HUES48 (cell line): Measurements from ENCODE around the gene PILRA.
A peak's percentile ranks its signal among the peaks of the same experiment; 100 is the strongest.
"Not testable (repeated sequence)": the region's sequence is repeated elsewhere in the genome, so short reads cannot be mapped to it uniquely, and the experiment has no call there.

ENCODE experiments used
- H3K27ac ChIP-seq: one replicate; pipeline ENCODE4 v1.7.0; 2013; ENCODE audit warnings: low read depth, low read length, inconsistent platforms
- H3K27me3 ChIP-seq: 2 replicates; pipeline ENCODE4 v1.6.1; 2013; ENCODE audit warnings: mild to moderate bottlenecking, low read length; ENCODE audit not compliant: control insufficient read depth, insufficient read depth
- H3K36me3 ChIP-seq: 2 replicates; pipeline ENCODE4 v1.6.1; 2013; ENCODE audit warnings: low read length; ENCODE audit not compliant: control insufficient read depth, insufficient read depth
- H3K4me1 ChIP-seq: 2 replicates; pipeline ENCODE4 v1.6.1; 2013; ENCODE audit warnings: mild to moderate bottlenecking, low read length; ENCODE audit not compliant: control insufficient read depth, insufficient read depth
- H3K4me3 ChIP-seq: 2 replicates; pipeline ENCODE4 v1.5.1; 2013; ENCODE audit warnings: mild to moderate bottlenecking, low read depth, low read length
- H3K9ac ChIP-seq: 2 replicates; pipeline ENCODE4 v1.6.1; 2013; ENCODE audit warnings: mild to moderate bottlenecking, low read depth, low read length, moderate library complexity
- H3K9me3 ChIP-seq: 2 replicates; pipeline ENCODE4 v1.6.1; 2013; ENCODE audit warnings: low read length; ENCODE audit not compliant: control insufficient read depth, insufficient read depth

PILRA gene

DNA sequence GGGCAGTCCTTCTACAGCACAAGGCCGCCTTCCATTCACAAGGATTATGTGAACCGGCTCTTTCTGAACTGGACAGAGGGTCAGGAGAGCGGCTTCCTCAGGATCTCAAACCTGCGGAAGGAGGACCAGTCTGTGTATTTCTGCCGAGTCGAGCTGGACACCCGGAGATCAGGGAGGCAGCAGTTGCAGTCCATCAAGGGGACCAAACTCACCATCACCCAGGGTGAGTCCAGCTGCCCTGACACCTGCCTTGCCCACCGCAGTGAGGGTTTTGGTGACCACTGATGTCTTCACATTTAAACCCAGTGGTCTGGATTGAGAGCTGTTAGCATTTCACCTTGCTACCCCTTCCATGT is 14.5 kb upstream of the PILRA start:
- Histone ChIP-seq H3K4me1 (no peaks in the 10 kb centered on the region), H3K36me3 (peaks cover 94% of the 10 kb centered on the region), H3K9ac (no peak overlapping the region), H3K27ac (no peak overlapping the region), H3K27me3 (no peaks in the 10 kb centered on the region), H3K9me3 (no peaks in the 10 kb centered on the region), H3K4me3 (no peak overlapping the region)

- peaks cover 88% of the 10 kb centered on the region for H3K36me3 ChIP-seq
- H3K9me3 ChIP-seq, result no peaks in the 10 kb centered on the region
- H3K4me3 ChIP-seq, result no peak overlapping the region
- no peaks in the 10 kb centered on the region for H3K27me3 ChIP-seq
- no peak overlapping the region for H3K27ac ChIP-seq
- H3K9ac ChIP-seq, result no peak overlapping the region
- no peaks in the 10 kb centered on the region for H3K4me1 ChIP-seq
Measured at GRCh38 chr7:100360135-100360854, 13.0 kb upstream of the PILRA start.

DNA sequence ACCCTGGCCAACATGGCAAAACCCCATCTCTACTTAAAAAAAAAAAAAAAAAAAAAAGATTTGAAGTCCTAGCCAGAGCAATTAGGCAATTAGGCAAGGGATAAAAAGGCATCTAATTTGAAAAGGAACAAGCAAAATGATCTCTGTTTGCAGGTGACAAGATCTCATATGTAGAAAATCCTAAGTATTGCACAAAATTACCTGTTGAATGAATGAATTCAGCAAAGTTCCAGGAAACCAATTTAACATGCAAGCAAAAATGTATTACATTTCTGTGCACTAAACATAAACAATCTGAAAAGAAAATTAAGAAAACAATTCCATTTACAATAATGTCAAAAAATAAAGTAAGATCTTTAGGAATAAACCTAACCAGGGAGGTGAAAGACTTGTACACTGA is 10.2 kb upstream of the PILRA start:
- no peak overlapping the region for H3K9ac ChIP-seq
- H3K27ac ChIP-seq, result no peak overlapping the region
- no peak overlapping the region for H3K4me3 ChIP-seq
- H3K9me3 ChIP-seq, result no peaks in the 10 kb centered on the region
- no peaks in the 10 kb centered on the region for H3K4me1 ChIP-seq
- no peaks in the 10 kb centered on the region for H3K27me3 ChIP-seq
- peaks cover 60% of the 10 kb centered on the region for H3K36me3 ChIP-seq

- not testable (repeated sequence) for H3K27me3 ChIP-seq, H3K27ac ChIP-seq, H3K4me1 ChIP-seq, H3K4me3 ChIP-seq, H3K9ac ChIP-seq, H3K9me3 ChIP-seq
- H3K36me3 ChIP-seq, result peaks cover 59% of the 10 kb centered on the region
Measured at GRCh38 chr7:100363797-100364196, 9.5 kb upstream of the PILRA start.

- H3K9ac ChIP-seq, result no peak overlapping the region
- H3K27me3 ChIP-seq, result no peaks in the 10 kb centered on the region
- no peaks in the 10 kb centered on the region for H3K4me1 ChIP-seq
- H3K27ac ChIP-seq, result no peak overlapping the region
- peaks cover 53% of the 10 kb centered on the region for H3K36me3 ChIP-seq
- no peak overlapping the region for H3K4me3 ChIP-seq
- H3K9me3 ChIP-seq, result no peaks in the 10 kb centered on the region
Measured at GRCh38 chr7:100364480-100364879, 8.8 kb upstream of the PILRA start.

DNA sequence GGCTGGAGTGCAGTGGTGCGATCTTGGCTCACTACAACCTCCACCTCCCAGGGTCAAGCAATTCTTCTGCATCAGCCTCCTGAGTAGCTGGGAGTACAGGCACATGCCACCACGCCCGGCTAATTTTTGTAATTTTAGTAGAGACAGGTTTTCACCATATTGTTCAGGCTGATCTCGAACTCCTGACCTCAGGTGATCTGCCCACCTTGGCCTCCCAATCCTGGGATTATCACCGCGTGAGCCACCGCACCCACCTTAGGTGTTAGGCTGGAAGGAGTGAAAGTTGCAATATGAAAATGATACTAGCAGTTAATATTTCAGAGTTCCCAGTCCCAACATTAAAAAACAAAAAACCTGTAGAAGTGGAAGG is 7.3 kb upstream of the PILRA start:
- peaks cover 40% of the 10 kb centered on the region for H3K36me3 ChIP-seq
- not testable (repeated sequence) for H3K27me3 ChIP-seq, H3K4me3 ChIP-seq, H3K4me1 ChIP-seq, H3K27ac ChIP-seq, H3K9me3 ChIP-seq, H3K9ac ChIP-seq

- no peak overlapping the region for H3K4me3 ChIP-seq
- H3K4me1 ChIP-seq, result peaks cover 8% of the 10 kb centered on the region; the same call in 1 of the 2 replicates
- peaks cover 34% of the 10 kb centered on the region for H3K36me3 ChIP-seq
- H3K27ac ChIP-seq, result no peak overlapping the region
- no peaks in the 10 kb centered on the region for H3K27me3 ChIP-seq
- no peak overlapping the region for H3K9ac ChIP-seq
- no peaks in the 10 kb centered on the region for H3K9me3 ChIP-seq
Measured at GRCh38 chr7:100366411-100367250, 6.7 kb upstream of the PILRA start.

- peaks cover 8% of the 10 kb centered on the region; the same call in 1 of the 2 replicates for H3K4me1 ChIP-seq
- H3K36me3 ChIP-seq, result peaks cover 28% of the 10 kb centered on the region
- H3K27me3 ChIP-seq, result no peaks in the 10 kb centered on the region
- H3K27ac ChIP-seq, result no peak overlapping the region
- no peak overlapping the region for H3K9ac ChIP-seq
- no peak overlapping the region for H3K4me3 ChIP-seq
- H3K9me3 ChIP-seq, result no peaks in the 10 kb centered on the region
Measured at GRCh38 chr7:100367251-100367620, 6.1 kb upstream of the PILRA start.

DNA sequence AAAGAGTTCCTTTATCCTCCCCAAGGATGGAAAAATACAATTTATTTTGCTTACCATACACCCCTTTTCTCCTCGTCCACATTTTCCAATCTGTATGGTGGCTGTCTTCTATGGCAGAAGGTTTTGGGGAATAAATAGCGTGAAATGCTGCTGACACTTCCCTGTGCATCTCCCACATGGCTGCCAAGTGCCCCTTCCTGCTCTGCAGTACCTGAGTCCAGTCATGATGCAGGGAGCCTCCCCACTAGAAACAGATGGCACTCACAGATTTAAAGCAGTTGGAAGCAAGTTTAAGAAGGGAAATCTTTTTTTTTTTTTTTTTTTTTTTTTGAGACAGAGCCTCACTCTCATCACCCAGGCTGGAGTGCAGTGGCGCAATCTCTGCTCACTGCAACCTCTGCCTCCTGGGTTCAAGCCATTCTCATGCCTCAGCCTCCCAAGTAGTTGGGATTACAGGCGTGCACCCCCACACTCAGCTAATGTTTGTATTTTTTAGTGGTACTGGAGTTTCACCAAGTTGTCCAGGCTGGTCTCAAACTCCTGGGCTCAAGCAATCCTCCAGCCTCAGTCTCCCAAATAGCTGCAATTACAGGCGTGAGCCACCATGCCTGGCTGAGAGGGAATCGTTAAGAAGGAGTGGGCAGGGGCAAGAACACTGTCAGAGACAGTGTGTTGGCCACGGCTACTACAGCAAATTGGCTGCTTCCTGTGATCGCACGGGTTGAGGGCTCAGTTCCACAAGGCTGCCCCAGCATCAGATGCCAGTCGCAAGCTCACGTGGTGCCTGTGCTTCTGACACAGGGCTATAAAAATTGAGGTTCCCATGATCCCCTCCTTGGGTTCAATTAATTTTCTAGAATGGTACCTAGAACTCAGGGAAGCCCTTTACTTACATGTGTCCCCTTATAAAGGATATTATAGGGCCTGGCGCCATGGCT is 5.3 kb upstream of the PILRA start:
- Histone ChIP-seq H3K9me3 (no peaks in the 10 kb centered on the region), H3K27ac (no peak overlapping the region), H3K27me3 (no peaks in the 10 kb centered on the region), H3K4me1 (peaks cover 8% of the 10 kb centered on the region; the same call in 1 of the 2 replicates), H3K4me3 (no peak overlapping the region), H3K9ac (no peak overlapping the region), H3K36me3 (peaks cover 21% of the 10 kb centered on the region)

DNA sequence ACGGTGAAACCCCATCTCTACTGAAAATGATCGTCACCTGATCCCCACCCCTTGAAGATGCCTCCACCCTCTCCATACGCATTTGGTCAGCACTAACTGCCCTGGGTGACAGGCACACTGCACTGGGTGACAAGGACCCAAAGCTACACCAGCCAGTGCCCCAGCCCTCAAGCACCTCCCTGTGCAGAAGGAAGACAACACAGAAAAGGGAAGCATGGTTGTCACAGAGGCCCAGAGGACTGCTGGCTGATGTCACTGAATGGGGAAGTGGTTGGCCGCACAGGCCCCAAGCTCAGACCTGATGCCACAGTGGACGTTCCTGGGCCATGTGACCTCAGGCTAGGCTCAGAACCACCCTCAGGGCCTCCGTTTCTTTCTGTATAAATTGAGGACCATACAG is 4.2 kb upstream of the PILRA start:
- no peak overlapping the region for H3K4me3 ChIP-seq

More for the DNA sequence above, 4.2 kb upstream of the PILRA start:
- peak overlapping the region; percentile 21 for H3K27ac ChIP-seq
- no peak overlapping the region for H3K9ac ChIP-seq
- H3K36me3 ChIP-seq, result peaks cover 11% of the 10 kb centered on the region
- H3K9me3 ChIP-seq, result no peaks in the 10 kb centered on the region
- peaks cover 8% of the 10 kb centered on the region for H3K4me1 ChIP-seq
- no peaks in the 10 kb centered on the region for H3K27me3 ChIP-seq
